HG03135 (cell line): ENCODE measurements around the gene RANBP3.
"Not testable (repeated sequence)": the region's sequence is repeated elsewhere in the genome, so short reads cannot be mapped to it uniquely, and the experiment has no call there.

Experiments used
- ATAC-seq: cut with Tn5 transposase; IDR thresholded peaks from one replicate; pipeline ENCODE4 v1.9.1; 2021; ENCODE audit warnings: mild to moderate bottlenecking, moderate library complexity; ENCODE audit not compliant: unreplicated experiment

RANBP3 gene

DNA sequence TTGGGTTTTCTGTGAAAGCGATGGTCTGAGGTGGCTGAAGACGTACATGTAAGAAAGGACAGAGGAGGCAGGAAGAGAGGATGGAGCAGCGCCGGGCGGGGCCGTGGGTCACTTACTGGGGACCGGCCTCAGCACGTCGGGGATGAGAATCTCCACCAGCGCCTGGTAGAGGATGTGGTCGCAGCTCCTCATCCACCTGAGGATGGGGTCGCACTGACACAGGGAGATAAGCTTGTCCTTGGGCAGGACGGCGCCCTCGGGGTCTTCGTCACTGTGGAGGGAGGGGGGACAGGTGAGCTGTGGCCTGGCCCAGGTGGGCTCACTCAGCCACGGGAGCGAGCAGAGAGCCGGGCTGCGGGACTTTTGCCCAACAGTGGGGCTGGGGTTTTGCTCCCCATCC, 29.0 kb upstream of the RANBP3 start:
- no peak for ATAC-seq

DNA sequence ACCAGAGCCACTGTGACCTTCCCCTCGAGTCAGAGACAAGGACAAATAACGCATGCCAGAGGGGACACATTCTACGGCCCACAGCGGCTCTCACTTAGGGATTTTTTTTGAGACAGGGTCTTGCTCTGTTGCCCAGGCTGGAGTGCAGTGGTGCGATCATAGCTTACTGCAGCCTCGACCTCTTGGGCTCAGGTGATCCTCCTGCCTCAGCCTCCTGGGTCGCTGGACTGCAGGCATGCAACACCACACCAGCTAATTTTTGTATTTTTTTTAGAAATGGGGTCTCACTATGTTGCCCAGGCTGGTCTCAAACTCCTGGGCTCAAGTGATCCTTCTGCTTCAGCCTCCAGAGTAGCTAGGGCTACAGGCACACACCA, 28.1 kb upstream of the RANBP3 start:
- ATAC-seq: not testable (repeated sequence)

DNA sequence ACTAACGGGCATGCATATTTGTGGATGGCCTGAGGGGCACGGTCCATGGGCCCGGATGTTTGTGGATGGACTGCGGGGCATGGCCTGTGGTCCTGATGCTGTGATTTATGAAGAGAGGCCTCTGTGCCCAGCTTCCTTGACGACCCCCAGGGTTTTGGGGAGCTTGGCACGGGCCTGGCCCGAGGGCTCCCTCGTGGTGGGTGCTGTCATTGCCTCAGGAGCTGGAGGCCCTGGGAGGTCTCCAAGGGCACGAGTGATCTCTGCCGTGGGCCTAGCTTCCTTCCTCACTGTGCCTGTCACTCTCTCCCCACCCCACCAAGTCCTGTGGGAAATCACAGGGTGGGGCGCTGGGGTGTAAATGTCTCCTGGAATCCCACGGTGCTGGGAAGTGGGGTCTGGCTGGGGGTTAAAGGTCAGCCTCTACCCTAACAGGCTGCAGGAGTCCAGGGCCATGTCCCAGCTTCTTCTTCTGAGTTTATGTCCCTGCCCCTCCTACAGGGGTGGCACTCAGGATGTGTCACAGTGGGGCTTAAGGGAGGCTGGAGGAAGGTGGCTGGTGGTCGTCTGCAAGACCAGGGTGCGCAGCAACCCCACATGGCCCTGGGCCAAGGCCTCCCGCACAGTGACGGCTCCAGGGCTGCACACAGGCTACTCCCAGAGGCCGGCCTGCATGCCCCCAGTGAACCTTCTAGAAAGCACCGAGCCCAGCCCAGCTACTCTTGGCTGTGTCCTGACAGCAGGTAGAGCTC, 27.6 kb upstream of the RANBP3 start:
- no peak for ATAC-seq

DNA sequence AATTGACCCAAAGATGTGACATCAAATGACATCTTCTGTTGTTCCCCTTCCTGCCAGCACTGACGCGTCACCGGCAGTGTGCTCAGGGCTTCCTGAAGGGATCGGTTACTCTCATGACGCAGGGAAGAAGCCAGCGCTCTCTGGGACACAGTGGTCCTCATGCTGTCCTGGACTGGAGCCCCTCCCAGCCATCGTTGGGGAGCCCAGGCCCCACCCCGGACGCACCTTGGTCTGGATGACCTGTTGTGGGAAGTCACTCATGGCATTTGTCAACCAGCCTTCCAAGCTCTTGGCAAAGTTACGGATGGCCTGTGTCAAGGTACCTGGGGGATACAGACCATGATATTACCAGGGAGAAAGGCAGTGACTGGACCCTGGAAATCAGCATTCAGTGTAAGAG, 26.0 kb upstream of the RANBP3 start:
- no peak for ATAC-seq

DNA sequence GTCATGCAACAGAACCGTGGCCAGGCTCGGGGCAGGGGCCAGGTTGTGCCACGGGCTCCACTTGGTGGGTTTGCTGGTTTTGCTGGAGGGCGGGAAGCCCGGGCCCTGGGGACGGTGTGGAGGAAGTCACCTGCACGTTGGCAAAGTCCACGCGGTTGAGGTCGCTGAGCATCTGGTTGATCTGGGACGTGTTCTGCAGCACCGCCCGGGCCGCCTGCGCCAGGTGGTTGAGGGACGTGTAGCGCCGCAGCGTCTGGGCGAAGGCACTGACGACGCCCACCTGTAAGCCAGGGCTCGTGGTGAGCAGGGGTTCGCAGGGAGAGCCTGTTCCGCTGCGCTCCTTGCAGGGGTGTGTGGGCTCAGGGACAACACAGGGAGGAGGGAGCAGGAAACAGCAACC, 24.7 kb upstream of the RANBP3 start:
- no peak for ATAC-seq

DNA sequence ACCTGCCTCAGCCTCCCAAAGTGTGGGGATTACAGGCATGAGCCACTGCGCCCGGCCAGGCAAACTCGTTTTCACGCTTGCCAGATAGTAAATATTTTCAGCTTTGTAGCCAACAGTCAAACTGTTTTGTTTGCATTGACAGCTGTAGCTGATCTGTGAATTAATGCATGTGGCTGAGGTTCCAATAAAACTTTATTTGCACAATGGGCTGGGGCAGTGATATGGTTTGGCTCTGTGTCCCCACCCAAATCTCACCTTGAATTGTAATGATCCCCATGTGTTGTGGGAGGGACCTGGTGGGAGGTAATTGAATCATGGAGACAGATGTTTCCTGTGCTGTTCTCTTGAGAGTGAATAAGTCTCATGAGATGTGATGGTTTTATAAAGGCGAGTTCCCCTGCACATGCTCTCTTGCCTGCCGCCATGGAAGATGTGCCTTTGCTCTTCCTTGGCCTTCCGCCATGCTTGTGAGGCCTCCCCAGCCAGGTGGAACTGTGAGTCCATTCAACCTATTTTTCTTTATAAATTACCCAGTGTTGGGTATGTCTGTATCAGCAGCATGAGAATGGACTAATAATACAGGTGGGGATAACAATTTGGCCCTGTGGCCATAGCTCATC, 22.4 kb upstream of the RANBP3 start:
- no peak for ATAC-seq

DNA sequence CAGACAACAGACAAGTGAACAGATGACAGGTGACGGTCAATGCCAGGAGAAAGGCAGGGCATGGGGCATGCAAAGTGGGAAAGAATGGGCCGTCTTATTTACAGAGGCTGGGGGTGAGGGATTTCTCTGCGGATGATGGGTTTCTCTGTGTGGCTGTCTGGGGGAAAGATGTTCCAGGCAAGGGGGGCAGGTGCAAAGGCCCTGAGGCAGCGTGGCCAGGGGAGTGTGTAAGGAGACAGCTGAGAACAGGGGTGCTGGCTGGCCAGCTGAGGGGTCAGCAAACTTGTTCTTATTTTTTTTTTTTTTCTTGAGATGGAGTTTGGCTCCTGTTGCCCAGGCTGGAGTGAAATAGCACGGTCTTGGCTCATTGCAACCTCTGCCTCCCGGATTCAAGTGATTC, 21.8 kb upstream of the RANBP3 start:
- no peak for ATAC-seq

DNA sequence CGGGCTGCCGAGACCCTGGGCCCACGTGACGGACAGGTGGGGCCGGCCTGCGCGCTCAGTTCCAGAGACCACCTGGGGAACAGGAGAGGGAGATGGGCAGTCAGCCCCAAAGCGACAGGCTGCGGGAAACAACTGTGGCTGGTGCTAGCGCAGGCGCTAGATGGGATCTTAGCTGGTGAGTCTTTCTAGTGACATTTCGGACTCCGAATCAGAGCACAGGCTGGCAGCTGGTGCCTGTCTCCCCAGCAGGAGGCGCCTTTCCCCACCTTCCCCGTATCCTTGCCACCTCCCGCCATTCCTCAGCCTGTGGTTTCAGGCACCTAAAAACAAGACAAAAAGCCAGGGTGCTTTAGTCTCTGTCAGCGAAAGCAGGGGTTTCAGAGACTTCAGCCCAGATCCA, 19.4 kb upstream of the RANBP3 start:
- no peak for ATAC-seq

DNA sequence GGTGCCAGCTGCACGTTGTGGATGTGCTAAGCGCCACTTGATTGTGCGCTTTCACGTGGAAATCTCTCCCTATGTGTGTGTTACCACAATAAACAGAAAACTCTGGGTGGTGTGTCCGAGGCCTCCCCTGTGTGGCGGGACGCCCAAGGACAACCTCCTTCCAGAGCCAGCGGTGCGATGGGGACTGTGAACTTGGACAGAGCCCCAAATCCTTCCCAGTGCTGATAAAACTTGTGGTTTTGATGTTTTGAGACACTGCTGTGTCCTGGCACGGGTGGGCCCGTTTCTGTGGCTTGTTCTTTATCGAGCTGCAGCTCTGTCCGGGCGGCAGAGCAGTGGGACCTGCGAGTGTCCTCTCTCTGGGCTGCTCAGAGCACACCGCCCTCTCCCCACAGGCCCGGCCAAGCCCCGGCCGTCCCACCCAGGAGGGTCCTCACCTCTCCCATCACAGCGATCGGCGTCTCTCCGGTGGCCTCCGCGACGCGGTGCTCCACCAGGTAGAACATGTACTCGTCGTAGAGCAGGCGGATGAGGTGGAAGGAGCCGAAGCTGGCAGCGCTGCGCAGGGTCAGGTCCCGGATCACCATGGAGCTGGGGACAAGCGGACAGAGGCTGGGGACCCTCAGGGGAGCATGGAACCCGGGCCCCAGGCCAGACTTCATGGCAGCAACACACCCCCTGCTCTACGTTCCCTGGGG, 18.8 kb upstream of the RANBP3 start:
- ATAC-seq: no peak

DNA sequence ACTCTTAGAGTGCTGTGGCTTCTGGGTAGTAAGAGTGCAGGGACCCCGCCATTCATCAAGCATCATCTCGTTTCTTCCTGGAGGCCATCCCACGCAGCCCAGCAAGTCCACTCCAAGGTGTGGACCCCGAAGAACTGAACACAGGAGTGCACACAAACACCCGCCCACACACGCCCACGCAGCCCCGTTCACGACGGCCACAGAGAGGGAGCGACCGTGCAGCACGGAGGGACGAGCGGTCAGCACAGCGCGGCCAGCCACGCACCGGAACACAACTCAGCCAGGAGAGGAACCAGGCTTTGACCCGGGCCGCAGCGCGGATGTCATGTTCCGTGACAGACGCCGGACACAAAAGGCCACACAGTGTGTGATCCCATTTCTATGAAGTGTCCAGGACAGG, 18.2 kb upstream of the RANBP3 start:
- ATAC-seq: no peak

DNA sequence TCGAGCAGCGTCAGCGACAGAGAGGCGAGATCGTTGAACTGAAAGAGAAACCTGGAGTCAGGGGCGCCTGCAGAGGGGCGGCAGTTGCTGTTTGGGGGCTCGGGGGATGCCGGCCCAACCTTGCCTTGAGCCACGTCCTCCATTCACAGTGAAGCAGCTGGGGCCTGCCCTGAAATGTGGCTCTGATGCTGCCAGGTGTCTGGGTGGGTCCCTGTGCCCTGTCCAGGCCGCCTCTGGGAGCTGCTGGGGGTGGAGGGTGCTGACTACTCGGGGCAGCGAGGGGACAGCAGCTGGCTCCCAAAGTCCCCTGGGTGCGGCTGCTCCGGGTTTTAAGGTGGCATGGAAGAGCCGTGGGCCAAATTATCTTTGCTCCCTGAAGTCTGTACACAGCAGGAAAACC, 17.7 kb upstream of the RANBP3 start:
- ATAC-seq: no peak

DNA sequence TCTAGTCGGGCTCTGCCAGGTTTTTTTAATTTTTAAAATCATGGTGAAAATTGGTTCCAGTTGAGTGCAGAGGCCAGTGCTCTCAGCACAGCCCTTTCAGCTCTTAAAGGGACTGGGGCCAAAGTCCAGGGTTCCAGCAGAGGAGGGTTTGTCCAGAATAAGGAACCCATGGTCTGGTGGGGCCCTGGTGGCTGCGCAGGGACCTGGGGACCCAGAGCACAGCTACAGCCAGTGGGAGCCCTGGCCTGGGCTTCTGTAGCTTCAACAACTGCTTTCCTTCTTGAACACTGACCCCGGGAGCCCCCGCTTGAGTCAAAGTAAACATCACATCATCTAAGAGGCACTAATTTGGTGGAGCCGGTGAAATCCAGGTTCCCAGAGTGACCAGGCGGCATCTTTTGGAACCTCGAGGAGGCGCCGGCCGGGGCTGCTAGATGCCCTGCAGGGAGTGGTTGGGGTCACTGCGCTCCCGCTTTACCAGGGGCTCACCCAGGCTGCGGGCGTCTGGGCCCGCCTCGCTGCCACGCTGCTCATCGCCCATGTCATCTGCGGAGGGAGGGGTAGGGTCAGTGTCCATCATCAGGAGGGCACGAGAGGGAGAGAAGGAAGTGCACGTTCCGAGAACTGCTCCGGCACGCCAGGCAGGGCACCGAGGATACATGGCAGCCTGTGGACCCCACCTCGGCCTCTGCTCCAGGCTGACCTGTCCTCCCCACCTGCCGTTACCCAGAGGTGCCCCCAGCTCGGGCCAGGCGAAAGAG, 16.6 kb upstream of the RANBP3 start:
- no peak for ATAC-seq

DNA sequence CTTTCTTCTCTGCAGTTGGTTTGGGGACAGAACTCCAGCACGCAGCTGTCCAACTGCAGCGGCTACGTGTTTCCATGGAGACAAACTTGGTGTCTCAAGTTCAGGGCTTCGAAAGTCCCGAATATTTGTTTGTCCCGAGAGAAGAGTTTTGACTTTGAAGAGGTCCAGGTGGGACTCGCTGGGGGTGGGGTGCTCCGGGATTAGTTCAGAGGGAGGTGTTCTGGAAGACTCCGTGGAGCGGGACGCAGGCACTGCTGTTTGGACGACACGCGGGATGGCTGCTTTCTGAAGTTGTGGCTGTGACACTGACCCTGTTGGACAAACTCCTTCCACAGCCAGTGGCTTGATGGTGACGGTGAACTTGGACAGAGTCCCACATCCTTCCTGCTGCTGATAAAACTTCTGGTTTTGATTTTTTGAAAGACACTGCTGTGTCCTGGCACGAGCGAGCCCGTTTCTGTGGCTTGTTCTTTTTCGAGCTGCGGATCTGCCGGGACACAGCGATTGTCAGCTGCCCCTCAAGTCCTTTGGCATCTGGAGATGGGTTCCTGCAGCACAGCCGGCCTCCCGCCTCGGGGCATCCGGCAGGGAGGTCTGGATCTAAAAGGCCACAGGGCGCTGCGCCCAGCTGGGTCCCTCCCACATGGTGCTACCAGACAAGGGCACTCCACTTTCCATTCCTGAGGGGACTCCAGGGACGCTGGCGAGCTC, 15.9 kb upstream of the RANBP3 start:
- no peak for ATAC-seq

DNA sequence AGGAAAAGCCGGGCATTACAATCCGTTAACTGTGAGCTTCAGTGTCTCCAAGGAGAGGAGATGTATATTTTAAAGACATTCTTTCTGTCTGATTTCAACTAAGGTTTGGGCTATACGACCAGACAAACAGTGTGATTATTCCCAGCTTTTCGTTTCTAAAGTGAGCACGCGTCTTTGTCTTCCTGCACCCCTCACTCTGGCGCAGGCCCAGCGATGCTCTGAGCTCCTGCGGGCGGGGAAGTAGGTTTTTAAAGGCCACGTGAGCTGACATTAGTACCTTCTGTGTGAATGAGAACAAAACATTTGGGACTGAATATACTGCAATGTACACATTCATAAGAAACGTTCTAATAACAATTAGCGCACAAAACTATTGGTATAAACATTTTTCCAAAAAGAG, 15.3 kb upstream of the RANBP3 start:
- no peak for ATAC-seq

DNA sequence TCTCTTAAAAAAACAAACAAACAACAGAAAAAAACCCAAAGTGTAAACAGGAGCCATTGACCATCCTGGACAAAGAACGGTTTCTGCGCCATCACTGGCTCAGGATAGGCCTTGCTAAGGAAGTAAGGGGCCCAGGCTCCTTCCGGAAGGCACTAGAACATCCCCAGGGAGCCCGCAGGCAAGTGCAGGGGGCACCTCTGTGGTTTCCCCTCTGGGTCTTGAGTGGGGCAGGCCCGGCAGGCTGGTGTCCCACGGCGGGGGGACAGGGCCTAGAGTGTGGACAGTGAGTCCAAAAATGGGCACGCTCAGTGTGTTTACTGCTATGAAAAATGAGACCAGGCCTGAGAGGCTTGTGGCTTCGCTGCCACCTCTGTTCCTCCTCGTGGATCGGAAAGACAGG, 14.8 kb upstream of the RANBP3 start:
- no peak for ATAC-seq

DNA sequence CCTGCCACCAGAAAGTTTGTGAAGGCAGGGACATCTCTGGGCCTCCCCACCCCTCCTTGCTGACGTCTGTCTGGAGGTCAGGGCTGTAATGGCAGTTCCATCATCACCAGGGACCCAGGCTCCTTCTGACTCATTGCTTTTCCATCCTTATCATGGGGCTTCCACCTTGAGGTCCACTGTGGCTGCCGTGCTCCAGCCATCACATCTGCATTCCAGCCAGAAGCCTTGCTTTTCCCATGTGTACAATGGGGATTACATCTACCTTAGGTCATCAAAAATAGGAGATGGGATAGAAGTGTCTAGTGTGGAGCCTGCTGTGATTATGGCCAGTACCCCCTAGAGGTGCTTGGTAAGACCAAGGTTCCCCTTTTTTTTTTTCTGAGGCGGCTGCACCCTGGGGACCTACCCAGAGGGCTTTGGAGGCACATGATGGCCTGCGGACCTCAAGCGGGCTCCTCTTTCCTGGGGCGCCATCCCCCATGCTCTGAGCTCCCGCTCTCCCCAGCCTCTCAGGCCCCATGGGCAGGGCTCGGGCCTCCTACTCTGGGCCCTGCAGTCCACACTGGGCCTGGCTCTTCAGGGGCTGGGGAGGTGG, 13.4 kb upstream of the RANBP3 start:
- ATAC-seq: no peak

DNA sequence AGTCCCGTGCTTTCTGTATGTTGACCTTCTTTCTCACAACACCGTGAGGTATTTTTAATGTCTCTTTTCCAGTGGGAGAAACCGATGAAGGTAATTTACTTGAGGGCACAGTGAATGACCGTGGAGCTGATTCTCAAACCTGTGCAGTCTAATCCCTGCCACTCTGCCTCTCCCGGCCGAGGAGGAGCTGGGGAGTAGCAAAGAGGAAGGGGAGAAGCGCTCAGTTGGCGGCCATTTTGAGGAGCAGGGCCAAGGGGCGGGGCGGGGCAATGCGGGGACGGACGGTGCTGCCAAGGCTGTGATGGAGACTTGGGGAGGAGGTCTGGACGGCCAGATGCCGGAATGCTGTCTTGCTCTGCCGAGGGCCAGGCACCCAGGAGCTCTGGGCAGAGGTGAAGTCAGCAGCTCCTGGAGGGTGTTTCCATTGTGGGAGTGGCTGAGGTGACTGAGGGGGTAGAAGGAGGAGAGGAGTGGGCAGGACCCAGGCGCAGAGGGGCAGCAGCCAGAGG, 12.4 kb upstream of the RANBP3 start:
- ATAC-seq: no peak

DNA sequence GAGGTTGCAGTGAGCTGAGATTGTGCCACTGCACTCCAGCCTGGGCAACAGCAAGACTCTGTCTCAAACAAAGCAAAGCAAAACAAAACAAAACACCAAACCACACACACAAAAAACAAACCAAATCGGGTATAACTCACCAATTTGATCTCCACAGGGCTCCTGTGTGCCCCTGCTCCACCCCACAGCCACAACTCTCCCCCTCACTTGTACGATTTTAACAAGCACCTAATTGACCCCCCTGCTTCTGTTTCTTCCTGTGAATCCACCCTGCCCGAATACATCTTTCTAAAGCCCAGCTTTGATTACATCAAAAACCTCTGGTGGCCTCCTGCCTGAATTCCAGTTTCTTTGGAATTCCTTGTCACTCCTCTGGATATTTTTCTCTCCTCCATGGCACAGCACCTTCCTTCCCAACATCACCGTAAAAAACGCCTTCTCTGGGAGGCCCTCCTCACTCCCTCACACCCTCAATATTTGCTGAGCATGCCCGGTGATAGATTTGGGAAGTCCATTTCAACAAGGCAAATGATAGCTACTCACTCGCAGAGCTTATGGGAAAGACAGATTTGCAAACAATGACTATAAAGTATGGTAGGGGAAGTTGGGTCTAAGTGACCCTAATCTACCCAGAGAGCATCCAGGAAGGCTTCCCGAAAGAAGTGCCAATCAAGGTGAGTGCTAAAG, 11.6 kb upstream of the RANBP3 start:
- ATAC-seq: no peak

DNA sequence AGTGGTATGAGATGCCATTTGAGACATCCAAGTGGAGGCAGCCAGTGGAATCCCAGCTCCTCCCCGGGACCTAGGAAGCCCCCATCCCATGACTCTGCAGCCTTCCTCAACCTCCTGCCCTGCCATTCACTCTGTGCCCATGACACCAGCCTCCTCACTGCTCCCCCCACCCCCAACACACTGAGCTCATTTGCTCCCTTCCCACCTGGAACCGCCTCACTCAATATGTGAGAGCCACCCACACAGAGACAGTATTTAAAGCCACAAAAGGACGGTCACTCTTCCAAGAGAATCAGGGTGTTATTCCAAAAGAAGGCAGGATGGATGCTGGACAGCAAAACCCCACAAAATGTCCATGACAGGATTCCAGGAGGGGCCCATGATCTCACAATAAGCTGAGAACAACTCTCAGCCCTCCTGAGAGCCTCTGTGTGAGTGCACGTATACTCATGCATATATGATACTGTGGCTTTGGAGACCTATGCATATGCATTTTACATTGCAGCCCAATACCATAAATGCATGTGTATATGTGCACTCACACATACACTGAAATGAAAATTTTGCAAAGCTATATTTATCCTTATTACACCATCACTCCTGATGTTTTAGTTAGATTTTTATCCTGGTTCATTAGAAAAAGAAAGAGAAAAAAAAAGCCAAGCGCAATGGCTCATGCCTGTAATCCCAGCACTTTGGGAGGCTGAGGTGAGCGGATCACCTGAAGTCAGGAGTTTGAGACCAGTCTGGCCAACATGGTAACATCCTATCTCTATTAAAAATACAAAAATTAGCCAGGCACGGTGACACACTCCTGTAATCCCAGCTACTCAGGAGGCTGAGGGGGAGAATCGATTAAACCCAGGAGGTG, 10.8 kb upstream of the RANBP3 start:
- ATAC-seq: no peak
